ENCODE measurements around the gene KIAA1958. TPM values are rescaled to one million over a fixed set of nuclear protein-coding genes. Genes with fewer than 3 reads are reported as not detected.

The KIAA1958 gene
- total and polyA plus RNA-seq, 2 experiments from 2014 or later = 9.4 to 41.7 TPM

DNA sequence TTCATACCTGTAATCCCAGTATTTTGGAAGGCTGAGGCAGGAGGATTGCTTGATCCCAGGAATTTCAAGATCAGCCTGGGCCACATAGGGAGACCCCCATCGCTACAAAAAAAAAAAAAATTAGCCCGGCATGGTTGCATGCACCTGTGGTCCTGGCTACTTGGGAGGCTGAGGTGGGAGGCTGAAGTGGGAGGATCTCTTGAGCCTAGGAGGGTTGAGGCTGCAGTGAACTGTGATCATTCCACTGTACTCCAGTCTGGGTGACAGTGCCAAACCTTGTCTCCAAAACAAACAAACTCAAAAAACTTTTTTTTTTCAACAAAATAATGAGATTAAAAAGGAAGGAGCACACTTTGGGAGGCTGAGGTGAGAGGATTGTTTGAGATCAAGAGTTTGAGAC is 14.2 kb downstream of the KIAA1958 start:
- Histone ChIP-seq H3K27ac (ENCODE audit: low read depth) (0 out of 2 replicates have a peak overlapping the region, but pooled peaks have one; percentile 8), H3K79me2 (replicated peaks; ENCODE audit: insufficient read depth) (peaks cover 98% of the 10 kb centered on the region), H3K4me3 (no peak overlapping the region), H2AFZ (no peak overlapping the region), H4K20me1 (replicated peaks; ENCODE audit: insufficient read depth) (peaks cover 11% of the 10 kb centered on the region), H3K9me2 (ENCODE audit: insufficient read depth) (no peaks in the 10 kb centered on the region), H3K4me2 (no peak overlapping the region), H3K27me3 (ENCODE audit: insufficient read depth) (no peaks in the 10 kb centered on the region), H3K36me3 (ENCODE audit: insufficient read depth) (no peaks in the 10 kb centered on the region), H3F3A (replicated peaks; ENCODE audit: low read depth) (no peaks in the 10 kb centered on the region), H3K4me1 (ENCODE audit: insufficient read depth) (peaks cover 29% of the 10 kb centered on the region)
- no peak for DNase-seq (ENCODE audit: low spot score)
- H3K27ac Mint-ChIP-seq = no peak overlapping the region
- no peaks in the 10 kb centered on the region for H3K27me3 Mint-ChIP-seq (ENCODE audit: insufficient read depth, low read depth, poor library complexity)
- no peak overlapping the region for H3K4me3 Mint-ChIP-seq
- H3K4me1 Mint-ChIP-seq = peaks cover 26% of the 10 kb centered on the region
- H3K9me3 Mint-ChIP-seq = no peaks in the 10 kb centered on the region
- TF ChIP-seq, protein P1, sequence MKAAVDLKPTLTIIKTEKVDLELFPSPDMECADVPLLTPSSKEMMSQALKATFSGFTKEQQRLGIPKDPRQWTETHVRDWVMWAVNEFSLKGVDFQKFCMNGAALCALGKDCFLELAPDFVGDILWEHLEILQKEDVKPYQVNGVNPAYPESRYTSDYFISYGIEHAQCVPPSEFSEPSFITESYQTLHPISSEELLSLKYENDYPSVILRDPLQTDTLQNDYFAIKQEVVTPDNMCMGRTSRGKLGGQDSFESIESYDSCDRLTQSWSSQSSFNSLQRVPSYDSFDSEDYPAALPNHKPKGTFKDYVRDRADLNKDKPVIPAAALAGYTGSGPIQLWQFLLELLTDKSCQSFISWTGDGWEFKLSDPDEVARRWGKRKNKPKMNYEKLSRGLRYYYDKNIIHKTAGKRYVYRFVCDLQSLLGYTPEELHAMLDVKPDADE (IDR thresholded peaks at IDR 0.05) = no peak
- no peak for TF ChIP-seq STAT1 (IDR thresholded peaks at IDR 0.05; ENCODE audit: unreplicated experiment)
- TF ChIP-seq, protein P2, sequence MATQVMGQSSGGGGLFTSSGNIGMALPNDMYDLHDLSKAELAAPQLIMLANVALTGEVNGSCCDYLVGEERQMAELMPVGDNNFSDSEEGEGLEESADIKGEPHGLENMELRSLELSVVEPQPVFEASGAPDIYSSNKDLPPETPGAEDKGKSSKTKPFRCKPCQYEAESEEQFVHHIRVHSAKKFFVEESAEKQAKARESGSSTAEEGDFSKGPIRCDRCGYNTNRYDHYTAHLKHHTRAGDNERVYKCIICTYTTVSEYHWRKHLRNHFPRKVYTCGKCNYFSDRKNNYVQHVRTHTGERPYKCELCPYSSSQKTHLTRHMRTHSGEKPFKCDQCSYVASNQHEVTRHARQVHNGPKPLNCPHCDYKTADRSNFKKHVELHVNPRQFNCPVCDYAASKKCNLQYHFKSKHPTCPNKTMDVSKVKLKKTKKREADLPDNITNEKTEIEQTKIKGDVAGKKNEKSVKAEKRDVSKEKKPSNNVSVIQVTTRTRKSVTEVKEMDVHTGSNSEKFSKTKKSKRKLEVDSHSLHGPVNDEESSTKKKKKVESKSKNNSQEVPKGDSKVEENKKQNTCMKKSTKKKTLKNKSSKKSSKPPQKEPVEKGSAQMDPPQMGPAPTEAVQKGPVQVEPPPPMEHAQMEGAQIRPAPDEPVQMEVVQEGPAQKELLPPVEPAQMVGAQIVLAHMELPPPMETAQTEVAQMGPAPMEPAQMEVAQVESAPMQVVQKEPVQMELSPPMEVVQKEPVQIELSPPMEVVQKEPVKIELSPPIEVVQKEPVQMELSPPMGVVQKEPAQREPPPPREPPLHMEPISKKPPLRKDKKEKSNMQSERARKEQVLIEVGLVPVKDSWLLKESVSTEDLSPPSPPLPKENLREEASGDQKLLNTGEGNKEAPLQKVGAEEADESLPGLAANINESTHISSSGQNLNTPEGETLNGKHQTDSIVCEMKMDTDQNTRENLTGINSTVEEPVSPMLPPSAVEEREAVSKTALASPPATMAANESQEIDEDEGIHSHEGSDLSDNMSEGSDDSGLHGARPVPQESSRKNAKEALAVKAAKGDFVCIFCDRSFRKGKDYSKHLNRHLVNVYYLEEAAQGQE (IDR thresholded peaks at IDR 0.05; ENCODE audit: unreplicated experiment) = no peak
- H3K36me3 Mint-ChIP-seq (ENCODE audit: low read depth) = peaks cover 5% of the 10 kb centered on the region; the same call in 2 of the 3 replicates
- no peak for ATAC-seq

DNA sequence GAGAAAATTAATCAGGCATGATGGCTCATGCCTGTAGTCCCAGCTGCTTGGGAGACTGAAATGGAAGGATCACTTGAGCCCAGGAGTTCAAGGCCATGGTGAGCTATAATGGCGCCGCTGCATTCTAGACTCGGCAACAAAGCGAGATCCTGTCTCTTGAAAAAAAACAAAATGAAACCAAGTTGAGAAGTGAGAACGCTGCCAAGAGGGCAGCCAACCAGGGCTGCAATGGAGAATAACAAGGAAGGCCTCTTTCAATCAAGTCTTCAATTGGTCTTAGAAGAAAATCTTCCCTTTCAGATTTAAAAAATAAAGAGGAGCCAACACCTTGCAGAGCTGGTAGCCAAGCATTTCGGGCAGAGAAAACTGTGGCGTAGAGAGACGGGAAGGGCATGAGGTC is 14.7 kb downstream of the KIAA1958 start:
- Mint-ChIP-seq H3K27me3 (ENCODE audit: insufficient read depth, low read depth, poor library complexity) (no peaks in the 10 kb centered on the region), H3K4me1 (peaks cover 22% of the 10 kb centered on the region), H3K36me3 (ENCODE audit: low read depth) (peaks cover 5% of the 10 kb centered on the region; the same call in 1 of the 3 replicates), H3K9me3 (no peaks in the 10 kb centered on the region), H3K4me3 (no peak overlapping the region), H3K27ac (peak overlapping the region; percentile 17; the same call in 1 of the 2 replicates)
- DNase-seq (ENCODE audit: low spot score) = no peak
- Histone ChIP-seq H3K4me3 (no peak overlapping the region), H3K27me3 (ENCODE audit: insufficient read depth) (no peaks in the 10 kb centered on the region), H3K4me2 (no peak overlapping the region), H3K36me3 (ENCODE audit: insufficient read depth) (no peaks in the 10 kb centered on the region), H3K4me1 (ENCODE audit: insufficient read depth) (peaks cover 29% of the 10 kb centered on the region), H3K79me2 (replicated peaks; ENCODE audit: insufficient read depth) (peaks cover 98% of the 10 kb centered on the region), H3K9me2 (ENCODE audit: insufficient read depth) (no peaks in the 10 kb centered on the region), H3K27ac (ENCODE audit: low read depth) (0 out of 2 replicates have a peak overlapping the region, but pooled peaks have one; percentile 8), H4K20me1 (replicated peaks; ENCODE audit: insufficient read depth) (peaks cover 11% of the 10 kb centered on the region), H2AFZ (no peak overlapping the region), H3F3A (replicated peaks; ENCODE audit: low read depth) (no peaks in the 10 kb centered on the region)
- no peak for ATAC-seq
- TF ChIP-seq NANOG (IDR thresholded peaks at IDR 0.05; ENCODE audit: borderline replicate concordance) (no peak), EZH2 (IDR thresholded peaks at IDR 0.05; ENCODE audit: low read depth, unreplicated experiment) (no peak), ZNF114 (CRISPR knock-in tag; IDR thresholded peaks at IDR 0.05) (no peak), STAT1 (IDR thresholded peaks at IDR 0.05; ENCODE audit: unreplicated experiment) (no peak), JUNB (IDR thresholded peaks at IDR 0.05; ENCODE audit: unreplicated experiment) (no peak)
- TF ChIP-seq, protein P3, sequence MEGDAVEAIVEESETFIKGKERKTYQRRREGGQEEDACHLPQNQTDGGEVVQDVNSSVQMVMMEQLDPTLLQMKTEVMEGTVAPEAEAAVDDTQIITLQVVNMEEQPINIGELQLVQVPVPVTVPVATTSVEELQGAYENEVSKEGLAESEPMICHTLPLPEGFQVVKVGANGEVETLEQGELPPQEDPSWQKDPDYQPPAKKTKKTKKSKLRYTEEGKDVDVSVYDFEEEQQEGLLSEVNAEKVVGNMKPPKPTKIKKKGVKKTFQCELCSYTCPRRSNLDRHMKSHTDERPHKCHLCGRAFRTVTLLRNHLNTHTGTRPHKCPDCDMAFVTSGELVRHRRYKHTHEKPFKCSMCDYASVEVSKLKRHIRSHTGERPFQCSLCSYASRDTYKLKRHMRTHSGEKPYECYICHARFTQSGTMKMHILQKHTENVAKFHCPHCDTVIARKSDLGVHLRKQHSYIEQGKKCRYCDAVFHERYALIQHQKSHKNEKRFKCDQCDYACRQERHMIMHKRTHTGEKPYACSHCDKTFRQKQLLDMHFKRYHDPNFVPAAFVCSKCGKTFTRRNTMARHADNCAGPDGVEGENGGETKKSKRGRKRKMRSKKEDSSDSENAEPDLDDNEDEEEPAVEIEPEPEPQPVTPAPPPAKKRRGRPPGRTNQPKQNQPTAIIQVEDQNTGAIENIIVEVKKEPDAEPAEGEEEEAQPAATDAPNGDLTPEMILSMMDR (conservative IDR thresholded peaks at IDR 0.05; ENCODE audit: low read depth in 2 of 2) = no peak
- TF ChIP-seq, protein P4, sequence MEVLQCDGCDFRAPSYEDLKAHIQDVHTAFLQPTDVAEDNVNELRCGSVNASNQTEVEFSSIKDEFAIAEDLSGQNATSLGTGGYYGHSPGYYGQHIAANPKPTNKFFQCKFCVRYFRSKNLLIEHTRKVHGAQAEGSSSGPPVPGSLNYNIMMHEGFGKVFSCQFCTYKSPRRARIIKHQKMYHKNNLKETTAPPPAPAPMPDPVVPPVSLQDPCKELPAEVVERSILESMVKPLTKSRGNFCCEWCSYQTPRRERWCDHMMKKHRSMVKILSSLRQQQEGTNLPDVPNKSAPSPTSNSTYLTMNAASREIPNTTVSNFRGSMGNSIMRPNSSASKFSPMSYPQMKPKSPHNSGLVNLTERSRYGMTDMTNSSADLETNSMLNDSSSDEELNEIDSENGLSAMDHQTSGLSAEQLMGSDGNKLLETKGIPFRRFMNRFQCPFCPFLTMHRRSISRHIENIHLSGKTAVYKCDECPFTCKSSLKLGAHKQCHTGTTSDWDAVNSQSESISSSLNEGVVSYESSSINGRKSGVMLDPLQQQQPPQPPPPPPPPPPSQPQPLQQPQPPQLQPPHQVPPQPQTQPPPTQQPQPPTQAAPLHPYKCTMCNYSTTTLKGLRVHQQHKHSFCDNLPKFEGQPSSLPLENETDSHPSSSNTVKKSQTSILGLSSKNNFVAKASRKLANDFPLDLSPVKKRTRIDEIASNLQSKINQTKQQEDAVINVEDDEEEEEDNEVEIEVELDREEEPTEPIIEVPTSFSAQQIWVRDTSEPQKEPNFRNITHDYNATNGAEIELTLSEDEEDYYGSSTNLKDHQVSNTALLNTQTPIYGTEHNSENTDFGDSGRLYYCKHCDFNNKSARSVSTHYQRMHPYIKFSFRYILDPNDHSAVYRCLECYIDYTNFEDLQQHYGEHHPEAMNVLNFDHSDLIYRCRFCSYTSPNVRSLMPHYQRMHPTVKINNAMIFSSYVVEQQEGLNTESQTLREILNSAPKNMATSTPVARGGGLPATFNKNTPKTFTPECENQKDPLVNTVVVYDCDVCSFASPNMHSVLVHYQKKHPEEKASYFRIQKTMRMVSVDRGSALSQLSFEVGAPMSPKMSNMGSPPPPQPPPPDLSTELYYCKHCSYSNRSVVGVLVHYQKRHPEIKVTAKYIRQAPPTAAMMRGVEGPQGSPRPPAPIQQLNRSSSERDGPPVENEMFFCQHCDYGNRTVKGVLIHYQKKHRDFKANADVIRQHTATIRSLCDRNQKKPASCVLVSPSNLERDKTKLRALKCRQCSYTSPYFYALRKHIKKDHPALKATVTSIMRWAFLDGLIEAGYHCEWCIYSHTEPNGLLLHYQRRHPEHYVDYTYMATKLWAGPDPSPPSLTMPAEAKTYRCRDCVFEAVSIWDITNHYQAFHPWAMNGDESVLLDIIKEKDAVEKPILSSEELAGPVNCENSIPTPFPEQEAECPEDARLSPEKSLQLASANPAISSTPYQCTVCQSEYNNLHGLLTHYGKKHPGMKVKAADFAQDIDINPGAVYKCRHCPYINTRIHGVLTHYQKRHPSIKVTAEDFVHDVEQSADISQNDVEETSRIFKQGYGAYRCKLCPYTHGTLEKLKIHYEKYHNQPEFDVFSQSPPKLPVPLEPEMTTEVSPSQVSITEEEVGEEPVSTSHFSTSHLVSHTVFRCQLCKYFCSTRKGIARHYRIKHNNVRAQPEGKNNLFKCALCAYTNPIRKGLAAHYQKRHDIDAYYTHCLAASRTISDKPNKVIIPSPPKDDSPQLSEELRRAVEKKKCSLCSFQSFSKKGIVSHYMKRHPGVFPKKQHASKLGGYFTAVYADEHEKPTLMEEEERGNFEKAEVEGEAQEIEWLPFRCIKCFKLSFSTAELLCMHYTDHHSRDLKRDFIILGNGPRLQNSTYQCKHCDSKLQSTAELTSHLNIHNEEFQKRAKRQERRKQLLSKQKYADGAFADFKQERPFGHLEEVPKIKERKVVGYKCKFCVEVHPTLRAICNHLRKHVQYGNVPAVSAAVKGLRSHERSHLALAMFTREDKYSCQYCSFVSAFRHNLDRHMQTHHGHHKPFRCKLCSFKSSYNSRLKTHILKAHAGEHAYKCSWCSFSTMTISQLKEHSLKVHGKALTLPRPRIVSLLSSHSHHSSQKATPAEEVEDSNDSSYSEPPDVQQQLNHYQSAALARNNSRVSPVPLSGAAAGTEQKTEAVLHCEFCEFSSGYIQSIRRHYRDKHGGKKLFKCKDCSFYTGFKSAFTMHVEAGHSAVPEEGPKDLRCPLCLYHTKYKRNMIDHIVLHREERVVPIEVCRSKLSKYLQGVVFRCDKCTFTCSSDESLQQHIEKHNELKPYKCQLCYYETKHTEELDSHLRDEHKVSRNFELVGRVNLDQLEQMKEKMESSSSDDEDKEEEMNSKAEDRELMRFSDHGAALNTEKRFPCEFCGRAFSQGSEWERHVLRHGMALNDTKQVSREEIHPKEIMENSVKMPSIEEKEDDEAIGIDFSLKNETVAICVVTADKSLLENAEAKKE (CRISPR knock-in tag; IDR thresholded peaks at IDR 0.05) = no peak
